ENCODE measurements around the gene NFE2L1. TPM values are rescaled to one million over a fixed set of nuclear protein-coding genes. Genes with fewer than 3 reads are reported as not detected.

Gene NFE2L1
- total RNA-seq, 1 experiment from 2014 or later, result 135 TPM

DNA sequence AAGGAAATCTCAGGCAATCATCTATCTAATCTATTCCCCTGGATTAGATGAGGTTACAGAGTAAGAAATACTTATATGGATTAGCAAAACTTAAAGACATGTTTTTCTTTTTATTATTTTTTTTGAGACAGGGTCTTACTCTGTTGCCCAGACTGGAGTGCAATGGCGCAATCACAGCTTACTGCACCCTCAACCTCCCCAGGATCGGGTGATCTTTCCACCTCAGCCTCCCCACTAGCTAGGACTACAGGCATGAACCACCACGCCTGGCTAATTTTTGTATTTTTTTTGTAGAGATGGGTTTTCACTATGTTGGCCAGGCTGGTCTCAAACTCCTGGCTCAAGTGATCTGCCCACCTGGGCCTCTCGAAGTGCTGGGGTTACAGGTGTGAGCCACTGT lies 3.3 kb upstream of the NFE2L1 start:
- ChIA-PET CTCF (interaction anchor here (4.8 kb wide), 1 partner anchor 19 kb away, joined by 38 read pairs; no protein-coding TSS in a partner anchor), RAD21 (ENCODE audit: low non-redundant PET in 1 of 2, low total read pairs in 2 of 2, uncharacterized antibody in 2 of 2, unreplicated experiment in 2 of 2) (interaction anchor here in 1 of 2 experiments (0.6 kb wide), 1 partner anchor 18 kb away, joined by 5 read pairs; no protein-coding TSS in a partner anchor), POLR2A (interaction anchor here (0.7 to 1.5 kb wide), 4 partner anchors 10 to 98 kb away, joined by 4 to 7 read pairs (median 6); no protein-coding TSS in a partner anchor)
- no peak overlapping the region for H3K4me3 ChIP-seq (replicated peaks in 1 of 2; ENCODE audit: low read depth in 1 of 2, low read length in 2 of 2)
- H3K4me1 ChIP-seq (ENCODE audit: control insufficient read depth in 1 of 2, insufficient read depth in 2 of 2, low read length in 2 of 2), result peaks cover 12 to 36% of the 10 kb centered on the region in 2 experiments
- intact Hi-C loops (cut with micrococcal nuclease), result no loop called here
- no TSS peak for BruUV-seq (replicated peaks)
- H3K36me3 ChIP-seq (ENCODE audit: control insufficient read depth in 1 of 2, insufficient read depth in 2 of 2, low read length in 2 of 2), result no peaks in the 10 kb centered on the region
- H3K9me3 ChIP-seq (ENCODE audit: control insufficient read depth in 1 of 2, insufficient read depth in 1 of 2, low read depth in 1 of 2, low read length in 2 of 2), result no peaks in the 10 kb centered on the region
- no peaks in the 10 kb centered on the region for H3K9me2 ChIP-seq (ENCODE audit: insufficient read depth)
- no peak for ATAC-seq
- no peak overlapping the region for H3K9ac ChIP-seq (ENCODE audit: low read length)
- H3K4me2 ChIP-seq (ENCODE audit: low read length), result no peak overlapping the region
- H4K20me1 ChIP-seq (ENCODE audit: insufficient read depth), result no peaks in the 10 kb centered on the region
- H3K27me3 ChIP-seq (ENCODE audit: insufficient read depth, low read length), result no peaks in the 10 kb centered on the region
- DNase-seq (ENCODE audit: low read depth, low spot score), result no peak
- TF ChIP-seq RAD21 (IDR thresholded peaks at IDR 0.05; ENCODE audit: low read depth), result no peak
- H3K27ac ChIP-seq (ENCODE audit: low read depth, low read length), result no peak overlapping the region
- no peak overlapping the region for H2AFZ ChIP-seq (ENCODE audit: low read depth, low read length, poor library complexity, severe bottlenecking)
- H3K79me2 ChIP-seq (ENCODE audit: insufficient read depth, low read length), result peaks cover 13% of the 10 kb centered on the region

DNA sequence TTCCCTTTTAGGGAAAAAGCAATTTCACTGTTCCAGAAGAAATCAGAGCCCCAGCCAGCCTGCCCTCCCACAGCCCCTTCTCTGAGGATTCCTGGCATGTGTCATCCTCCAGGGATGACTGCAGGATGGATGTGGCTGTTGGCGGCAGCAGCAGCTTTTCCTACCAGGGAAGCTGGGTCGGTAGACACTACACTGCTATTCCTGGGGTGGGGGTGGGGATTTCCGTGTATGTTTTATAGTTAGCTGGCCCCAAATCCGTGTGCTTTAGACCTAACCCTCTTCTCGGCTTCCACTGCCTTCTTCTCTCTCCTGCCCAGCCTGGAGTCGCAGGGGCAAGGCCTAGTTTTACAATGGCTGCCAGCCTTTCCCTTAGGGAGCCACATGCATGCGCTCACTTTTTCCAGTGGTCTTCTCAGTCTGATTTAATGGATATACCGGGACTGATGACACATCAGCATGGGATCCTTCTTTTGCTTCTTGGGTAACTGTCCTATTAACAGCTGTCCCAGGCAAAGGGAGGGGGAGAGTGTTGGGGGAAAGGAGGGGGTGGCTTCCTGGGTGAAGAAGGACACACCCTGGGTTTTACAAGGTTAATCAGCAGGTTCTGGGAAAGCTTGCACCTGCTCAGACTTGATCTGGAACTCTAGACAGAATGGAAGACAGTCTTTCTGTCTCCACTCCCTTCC lies 2.7 kb upstream of the NFE2L1 start:
- CTCF ChIA-PET, result interaction anchor here (4.8 kb wide), 1 partner anchor 19 kb away, joined by 38 read pairs; no protein-coding TSS in a partner anchor
- POLR2A ChIA-PET, result interaction anchor here (0.7 to 1.3 kb wide), 2 partner anchors 9 to 99 kb away, joined by 6 to 7 read pairs; no protein-coding TSS in a partner anchor
- BruUV-seq (replicated peaks), result no TSS peak
- H4K20me1 ChIP-seq (ENCODE audit: insufficient read depth), result no peaks in the 10 kb centered on the region
- no peak overlapping the region for H3K27ac ChIP-seq (ENCODE audit: low read depth, low read length)
- TF ChIP-seq SRF (IDR thresholded peaks at IDR 0.05; ENCODE audit: low read depth) (no peak), RAD21 (IDR thresholded peaks at IDR 0.05; ENCODE audit: low read depth) (no peak), ZNF274 (IDR thresholded peaks at IDR 0.05; ENCODE audit: low read depth, low read length) (no peak), ELF1 (IDR thresholded peaks at IDR 0.05; ENCODE audit: borderline replicate concordance, low read depth) (no peak), EZH2 (IDR thresholded peaks at IDR 0.05) (no peak), POLR2AphosphoS5 (IDR thresholded peaks at IDR 0.05; ENCODE audit: low read depth, low read length) (no peak)
- no peaks in the 10 kb centered on the region for H3K9me2 ChIP-seq (ENCODE audit: insufficient read depth)
- H3K36me3 ChIP-seq (ENCODE audit: control insufficient read depth in 1 of 2, insufficient read depth in 2 of 2, low read length in 2 of 2), result peaks cover under 1 to 2% of the 10 kb centered on the region in 2 experiments; a peak in 3 of 4 replicates
- H3K4me3 ChIP-seq (replicated peaks in 1 of 2; ENCODE audit: low read depth in 1 of 2, low read length in 2 of 2), result no peak overlapping the region
- no peak for ATAC-seq
- no peak for DNase-seq (ENCODE audit: low read depth, low spot score)
- peaks cover 16 to 39% of the 10 kb centered on the region in 2 experiments for H3K4me1 ChIP-seq (ENCODE audit: control insufficient read depth in 1 of 2, insufficient read depth in 2 of 2, low read length in 2 of 2)
- H3K9ac ChIP-seq (ENCODE audit: low read length), result no peak overlapping the region
- peaks cover 19% of the 10 kb centered on the region for H3K79me2 ChIP-seq (ENCODE audit: insufficient read depth, low read length)
- 0 out of 2 replicates have a peak overlapping the region, but pooled peaks have one; percentile 4 for H3K4me2 ChIP-seq (ENCODE audit: low read length)
- H3K9me3 ChIP-seq (ENCODE audit: control insufficient read depth in 1 of 2, insufficient read depth in 1 of 2, low read depth in 1 of 2, low read length in 2 of 2), result no peaks in the 10 kb centered on the region
- intact Hi-C loops (cut with micrococcal nuclease), result no loop called here
- no peaks in the 10 kb centered on the region for H3K27me3 ChIP-seq (ENCODE audit: insufficient read depth, low read length)
- no peak overlapping the region for H2AFZ ChIP-seq (ENCODE audit: low read depth, low read length, poor library complexity, severe bottlenecking)
- RAD21 ChIA-PET (ENCODE audit: low non-redundant PET in 1 of 2, low total read pairs in 2 of 2, uncharacterized antibody in 2 of 2, unreplicated experiment in 2 of 2), result interaction anchor here in 1 of 2 experiments (0.6 kb wide), 1 partner anchor 18 kb away, joined by 5 read pairs; no protein-coding TSS in a partner anchor

Data from HCT116 (cell line).